Measurements from ENCODE around the gene HLA-E. TPM values are rescaled to one million over a fixed set of nuclear protein-coding genes. Genes with fewer than 3 reads are reported as not detected.
A peak's percentile ranks its signal among the peaks of the same experiment; 100 is the strongest.

Gene HLA-E
- polyA plus RNA-seq, 3 donors: 870 to 944 (median 893) TPM

GRCh38 chr6:30480536-30481156 lies 8.7 kb upstream of the HLA-E start:
- peaks cover 5 to 17% of the 10 kb centered on the region in 2 donors for H3K9me3 ChIP-seq (replicated peaks in 1 of 2; ENCODE audit: control insufficient read depth in 1 of 2, insufficient read depth in 1 of 2, low read length in 2 of 2)
- WGBS (ENCODE audit: insufficient coverage): 0% methylated on average over 8 of the region's 18 CpGs
- Mint-ChIP-seq H3K4me1 (peaks cover 17% of the 10 kb centered on the region), H3K36me3 (peaks cover 6% of the 10 kb centered on the region in 2 donors), H3K27ac (no peak overlapping the region), H3K4me3 (peak overlapping the region in 1 of 2 donors; percentile 59), H3K27me3 (ENCODE audit: low read depth in 3 of 3) (peaks cover 71 to 82% (median 75%) of the 10 kb centered on the region in 3 donors), H3K9me3 (peaks cover 0 to 18% (median 7%) of the 10 kb centered on the region in 7 donors)
- DNase-seq: peak in 1 of 3 donors; percentile 65
- no peaks in the 10 kb centered on the region for H3K36me3 ChIP-seq (replicated peaks in 1 of 2; ENCODE audit: control insufficient read depth in 1 of 2, insufficient read depth in 2 of 2, low read length in 2 of 2)
- H3K4me2 ChIP-seq (replicated peaks; ENCODE audit: extremely low read depth, low read length, poor library complexity, severe bottlenecking): no peak overlapping the region
- H3K27ac ChIP-seq (ENCODE audit: low read depth in 1 of 2, low read length in 2 of 2): no peak overlapping the region
- H3K9ac ChIP-seq (ENCODE audit: insufficient read depth, low read length, poor library complexity, severe bottlenecking): no peak overlapping the region
- H3K4me3 ChIP-seq (replicated peaks in 1 of 3; ENCODE audit: low read depth in 2 of 3, low read length in 3 of 3): no peak overlapping the region
- intact Hi-C loops (cut with micrococcal nuclease): loop anchor here (5.0 to 10.0 kb wide), 5 partner anchors 62 to 244 kb away; partner anchors contain the start of genes TUBB (in 2 of the 2) and DHX16 (in 1 of the 2)
- H3K27me3 ChIP-seq (ENCODE audit: control insufficient read depth in 2 of 2, insufficient read depth in 2 of 2, low read length in 2 of 2): peaks cover 63 to 71% of the 10 kb centered on the region in 2 donors
- H4K20me1 ChIP-seq (ENCODE audit: insufficient read depth, low read length): peaks cover 8% of the 10 kb centered on the region
- H3K79me2 ChIP-seq (ENCODE audit: insufficient read depth, low read length): no peaks in the 10 kb centered on the region
- H2AFZ ChIP-seq (ENCODE audit: insufficient read depth, low read depth, low read length, poor library complexity, severe bottlenecking): no peak overlapping the region
- no peak for TF ChIP-seq CTCF (IDR thresholded peaks at IDR 0.05)
- H3K4me1 ChIP-seq (ENCODE audit: control insufficient read depth in 1 of 2, insufficient read depth in 2 of 2, low read length in 2 of 2): peaks cover 3 to 12% of the 10 kb centered on the region in 2 donors

- no peak overlapping the region for H2AFZ ChIP-seq (ENCODE audit: insufficient read depth, low read depth, low read length, poor library complexity, severe bottlenecking)
- WGBS (ENCODE audit: insufficient coverage): 6% methylated on average over 24 of the region's 33 CpGs
- Mint-ChIP-seq H3K9me3 (peaks cover 0 to 16% (median 5%) of the 10 kb centered on the region in 7 donors), H3K4me3 (peak overlapping the region in 1 of 2 donors; percentile 82), H3K36me3 (peaks cover 6% of the 10 kb centered on the region in 2 donors), H3K27ac (no peak overlapping the region), H3K27me3 (ENCODE audit: low read depth in 3 of 3) (peaks cover 66 to 76% (median 69%) of the 10 kb centered on the region in 3 donors), H3K4me1 (peaks cover 17% of the 10 kb centered on the region)
- peaks cover 3 to 12% of the 10 kb centered on the region in 2 donors for H3K4me1 ChIP-seq (ENCODE audit: control insufficient read depth in 1 of 2, insufficient read depth in 2 of 2, low read length in 2 of 2)
- peaks cover 5 to 17% of the 10 kb centered on the region in 2 donors for H3K9me3 ChIP-seq (replicated peaks in 1 of 2; ENCODE audit: control insufficient read depth in 1 of 2, insufficient read depth in 1 of 2, low read length in 2 of 2)
- no peak overlapping the region for H3K4me2 ChIP-seq (replicated peaks; ENCODE audit: extremely low read depth, low read length, poor library complexity, severe bottlenecking)
- no peak overlapping the region for H3K27ac ChIP-seq (ENCODE audit: low read depth in 1 of 2, low read length in 2 of 2)
- TF ChIP-seq CTCF (IDR thresholded peaks at IDR 0.05): no peak
- intact Hi-C loops (cut with micrococcal nuclease): loop anchor here (5.0 to 10.0 kb wide), 5 partner anchors 61 to 243 kb away; partner anchors contain the start of genes TUBB (in 2 of the 2) and DHX16 (in 1 of the 2)
- no peak overlapping the region for H3K4me3 ChIP-seq (replicated peaks in 1 of 3; ENCODE audit: low read depth in 2 of 3, low read length in 3 of 3)
- H3K9ac ChIP-seq (ENCODE audit: insufficient read depth, low read length, poor library complexity, severe bottlenecking): no peak overlapping the region
- peaks cover 60 to 68% of the 10 kb centered on the region in 2 donors for H3K27me3 ChIP-seq (ENCODE audit: control insufficient read depth in 2 of 2, insufficient read depth in 2 of 2, low read length in 2 of 2)
- no peaks in the 10 kb centered on the region for H3K79me2 ChIP-seq (ENCODE audit: insufficient read depth, low read length)
- peaks cover 8% of the 10 kb centered on the region for H4K20me1 ChIP-seq (ENCODE audit: insufficient read depth, low read length)
- H3K36me3 ChIP-seq (replicated peaks in 1 of 2; ENCODE audit: control insufficient read depth in 1 of 2, insufficient read depth in 2 of 2, low read length in 2 of 2): no peaks in the 10 kb centered on the region
- no peak for DNase-seq
These were observed 7.9 kb upstream of the HLA-E start for GRCh38 chr6:30481211-30481964.

All from CD14-positive monocyte (primary cell).